ENCODE measurements around the gene ASIP.
"Not testable (repeated sequence)": the region's sequence is repeated elsewhere in the genome, so short reads cannot be mapped to it uniquely, and the experiment has no call there.

Gene ASIP

GRCh38 chr20:34243377-34243776 lies 2.2 kb downstream of the ASIP start:
- no peak for DNase-seq

- DNase-seq: no peak
These were observed 5.0 kb downstream of the ASIP start for GRCh38 chr20:34246126-34246626.

- peak; percentile 91 for DNase-seq
These were observed 8.1 kb downstream of the ASIP start for GRCh38 chr20:34249291-34249690.

GRCh38 chr20:34250005-34250404 lies 8.8 kb downstream of the ASIP start:
- DNase-seq: no peak

- no peak for DNase-seq
These were observed 10.4 kb downstream of the ASIP start for GRCh38 chr20:34251619-34252018.

- not testable (repeated sequence) for DNase-seq
These were observed 11.3 kb downstream of the ASIP start for GRCh38 chr20:34252431-34253086.

GRCh38 chr20:34254979-34255378 lies 13.8 kb downstream of the ASIP start:
- no peak for DNase-seq

GRCh38 chr20:34256629-34257124 lies 15.5 kb downstream of the ASIP start:
- no peak for DNase-seq

GRCh38 chr20:34260208-34260942 lies 19.2 kb downstream of the ASIP start:
- DNase-seq: no peak

GRCh38 chr20:34262488-34263288 lies 21.5 kb downstream of the ASIP start:
- no peak for DNase-seq

GRCh38 chr20:34263468-34263867 lies 22.2 kb downstream of the ASIP start:
- DNase-seq: not testable (repeated sequence)

- no peak for DNase-seq
These were observed 22.9 kb downstream of the ASIP start for GRCh38 chr20:34264141-34264540.

GRCh38 chr20:34268145-34268544 lies 26.9 kb downstream of the ASIP start:
- no peak for DNase-seq

- no peak for DNase-seq
These were observed 27.8 kb downstream of the ASIP start for GRCh38 chr20:34268851-34269636.

GRCh38 chr20:34269996-34270627 lies 28.9 kb downstream of the ASIP start:
- DNase-seq: no peak

- DNase-seq: no peak
These were observed 30.7 kb downstream of the ASIP start for GRCh38 chr20:34271956-34272355.

GRCh38 chr20:34274694-34275093 lies 33.5 kb downstream of the ASIP start:
- no peak for DNase-seq

- no peak for DNase-seq
These were observed 40.0 kb downstream of the ASIP start for GRCh38 chr20:34281177-34281576.

GRCh38 chr20:34282041-34282440 lies 40.8 kb downstream of the ASIP start:
- DNase-seq: no peak

- DNase-seq: no peak
These were observed 42.6 kb downstream of the ASIP start for GRCh38 chr20:34283844-34284243.

GRCh38 chr20:34285450-34285849 lies 44.2 kb downstream of the ASIP start:
- DNase-seq: no peak

- not testable (repeated sequence) for DNase-seq
These were observed 46.3 kb downstream of the ASIP start for GRCh38 chr20:34287500-34287899.

Data from OCI-M1 (cell line).